BE2C (cell line): ENCODE data around the gene RPL9.
A peak's percentile ranks its signal among the peaks of the same experiment; 100 is the strongest.
"Not testable (repeated sequence)": the region's sequence is repeated elsewhere in the genome, so short reads cannot be mapped to it uniquely, and the experiment has no call there.

Source experiments
- DNase-seq: peaks from one replicate; pipeline ENCODE4 v3.0.0-alpha.2; 2020
- H3K27me3 ChIP-seq: fragments of 250-450 bp; sonication (Bioruptor Pico); 2 replicates; pipeline ENCODE4 v1.5.1; 2020; ENCODE audit warnings: mild to moderate bottlenecking
- H3K36me3 ChIP-seq: fragments of 250-450 bp; sonication (Bioruptor Pico); 2 replicates; pipeline ENCODE4 v1.5.1; 2020; ENCODE audit warnings: mild to moderate bottlenecking
- H3K4me1 ChIP-seq: fragments of 250-450 bp; sonication (Bioruptor Pico); 2 replicates; pipeline ENCODE4 v1.5.1; 2020
- H3K4me3 ChIP-seq: 2 replicates; pipeline ENCODE4 v1.5.1; 2011; ENCODE audit warnings: low read depth, low read length
- H3K9me3 ChIP-seq: fragments of 250-450 bp; sonication (Bioruptor Pico); 2 replicates; pipeline ENCODE4 v1.5.1; 2020
- CTCF ChIP-seq: IDR thresholded peaks from 2 replicates; pipeline ENCODE4 v1.5.1; 2012; ENCODE audit warnings: mild to moderate bottlenecking, low read depth, low read length

Gene RPL9

GRCh38 chr4:39415678-39416283 lies 42.9 kb downstream of the RPL9 start:
- Histone ChIP-seq H3K4me1 (no peaks in the 10 kb centered on the region), H3K36me3 (no peaks in the 10 kb centered on the region), H3K9me3 (no peaks in the 10 kb centered on the region), H3K27me3 (no peaks in the 10 kb centered on the region), H3K4me3 (no peak overlapping the region)
- no peak for TF ChIP-seq CTCF
- DNase-seq: no peak

- H3K4me1 ChIP-seq, DNase-seq, H3K4me3 ChIP-seq, H3K36me3 ChIP-seq, H3K27me3 ChIP-seq, H3K9me3 ChIP-seq: not testable (repeated sequence)
Observed at GRCh38 chr4:39411561-39411960, 47.2 kb downstream of the RPL9 start.

GRCh38 chr4:39410415-39410814 lies 48.3 kb downstream of the RPL9 start:
- no peaks in the 10 kb centered on the region for H3K27me3 ChIP-seq
- H3K9me3 ChIP-seq: no peaks in the 10 kb centered on the region
- DNase-seq: no peak
- H3K4me1 ChIP-seq: no peaks in the 10 kb centered on the region
- H3K36me3 ChIP-seq: no peaks in the 10 kb centered on the region
- H3K4me3 ChIP-seq: no peak overlapping the region
- 0 out of 2 replicates have a peak, but pooled peaks have one; percentile 23 for TF ChIP-seq CTCF

GRCh38 chr4:39407584-39407885 lies 51.2 kb downstream of the RPL9 start:
- Histone ChIP-seq H3K4me1 (no peaks in the 10 kb centered on the region), H3K4me3 (no peak overlapping the region; the same call in 1 of the 2 replicates), H3K27me3 (no peaks in the 10 kb centered on the region), H3K36me3 (no peaks in the 10 kb centered on the region), H3K9me3 (no peaks in the 10 kb centered on the region)
- no peak for DNase-seq
- no peak for TF ChIP-seq CTCF

GRCh38 chr4:39406763-39407583 lies 51.7 kb downstream of the RPL9 start, which contains the start of gene KLB:
Gene KLB (plus strand): TSS chr4:39406930. CDS start chr4:39406950, 20 bp downstream.
- Histone ChIP-seq H3K36me3 (no peaks in the 10 kb centered on the region), H3K9me3 (no peaks in the 10 kb centered on the region), H3K27me3 (no peaks in the 10 kb centered on the region), H3K4me3 (peak within 1 kb of the TSS; percentile 43), H3K4me1 (no peaks in the 10 kb centered on the region)
- TF ChIP-seq CTCF: no peak
- DNase-seq: no peak
